HG03060 (cell line): ENCODE results near the gene SLC17A8.

Experiments used
- ATAC-seq: cut with Tn5 transposase; IDR thresholded peaks from one replicate; pipeline ENCODE4 v1.9.1; 2021; ENCODE audit warnings: low read depth, moderate number of reproducible peaks; ENCODE audit not compliant: unreplicated experiment

Gene SLC17A8

GRCh38 chr12:100365411-100365810 is 8.5 kb downstream of the SLC17A8 start:
- ATAC-seq: no peak

- no peak for ATAC-seq
Measured at GRCh38 chr12:100368066-100368465, 11.2 kb downstream of the SLC17A8 start.

- ATAC-seq: no peak
Measured at GRCh38 chr12:100371146-100371545, 14.3 kb downstream of the SLC17A8 start.

- no peak for ATAC-seq
Measured at GRCh38 chr12:100372853-100373640, 16.2 kb downstream of the SLC17A8 start.

- no peak for ATAC-seq
Measured at GRCh38 chr12:100375038-100375735, 18.3 kb downstream of the SLC17A8 start.

- ATAC-seq: no peak
Measured at GRCh38 chr12:100376161-100376560, 19.3 kb downstream of the SLC17A8 start.

GRCh38 chr12:100381379-100381778 is 24.5 kb downstream of the SLC17A8 start:
- ATAC-seq: no peak

- ATAC-seq: no peak
Measured at GRCh38 chr12:100382338-100382737, 25.5 kb downstream of the SLC17A8 start.

GRCh38 chr12:100383586-100384558 is 27.0 kb downstream of the SLC17A8 start:
- ATAC-seq: no peak

GRCh38 chr12:100384559-100384935 is 27.7 kb downstream of the SLC17A8 start:
- ATAC-seq: no peak

- ATAC-seq: no peak
Measured at GRCh38 chr12:100388382-100388781, 31.5 kb downstream of the SLC17A8 start.

GRCh38 chr12:100391856-100392255 is 35.0 kb downstream of the SLC17A8 start:
- no peak for ATAC-seq

- no peak for ATAC-seq
Measured at GRCh38 chr12:100393200-100393599, 36.3 kb downstream of the SLC17A8 start.

GRCh38 chr12:100395811-100396210 is 38.9 kb downstream of the SLC17A8 start:
- ATAC-seq: no peak

- ATAC-seq: no peak
Measured at GRCh38 chr12:100398307-100398706, 41.4 kb downstream of the SLC17A8 start.

- no peak for ATAC-seq
Measured at GRCh38 chr12:100399095-100399494, 42.2 kb downstream of the SLC17A8 start.

- no peak for ATAC-seq
Measured at GRCh38 chr12:100401660-100402059, 44.8 kb downstream of the SLC17A8 start.

GRCh38 chr12:100402763-100403162 is 45.9 kb downstream of the SLC17A8 start:
- no peak for ATAC-seq

GRCh38 chr12:100403446-100403845 is 46.6 kb downstream of the SLC17A8 start:
- no peak for ATAC-seq

GRCh38 chr12:100404769-100405407 is 48.0 kb downstream of the SLC17A8 start:
- peak; percentile 88 for ATAC-seq
